Activated CD4-positive, CD25-positive, alpha-beta regulatory T cell treated with anti-CD3 and anti-CD28 coated beads, Interleukin-2, amount 50 U/mL, for 24 hours (primary cell): ENCODE measurements around the gene LCE1E.
A peak's percentile ranks its signal among the peaks of the same experiment; 100 is the strongest.

ENCODE experiments used
- ATAC-seq, 2 donors: fragments of 150-1000 bp; cut with Tn5 transposase; one replicate each; pipeline ENCODE4 v1.10.0; 2021; ENCODE audit warnings: mild to moderate bottlenecking in 1 of 2, moderate library complexity in 1 of 2

Gene LCE1E

GRCh38 chr1:152783095-152783494 is 3.0 kb upstream of the LCE1E start:
- ATAC-seq: no peak

- ATAC-seq: no peak
Measured at GRCh38 chr1:152795686-152796085, 9.6 kb downstream of the LCE1E start.

- no peak for ATAC-seq
Measured at GRCh38 chr1:152796421-152796820, 10.4 kb downstream of the LCE1E start, which contains the start of gene LCE1D. TSS of gene LCE1D (plus strand) at chr1:152796721. CDS start at chr1:152797795, 1,074 bp downstream.

DNA sequence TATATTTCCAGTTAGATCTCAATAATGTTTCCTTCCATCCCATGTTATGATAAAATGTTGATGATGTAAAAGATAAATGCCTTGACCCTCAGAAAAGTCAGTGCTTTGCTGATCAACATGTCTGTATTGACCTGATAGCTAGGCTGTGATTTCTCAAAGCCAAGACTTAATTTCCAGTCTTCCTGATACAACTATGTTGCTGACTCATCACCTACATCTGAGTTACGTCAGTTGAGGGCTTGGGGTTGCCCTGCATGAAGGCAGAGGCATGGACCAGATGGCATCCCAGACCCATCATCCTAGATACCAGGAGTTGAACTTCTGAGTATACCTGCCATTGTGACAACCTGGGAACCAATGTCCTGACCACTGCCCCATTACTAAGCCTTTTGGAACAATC is 15.3 kb downstream of the LCE1E start:
- ATAC-seq: no peak

DNA sequence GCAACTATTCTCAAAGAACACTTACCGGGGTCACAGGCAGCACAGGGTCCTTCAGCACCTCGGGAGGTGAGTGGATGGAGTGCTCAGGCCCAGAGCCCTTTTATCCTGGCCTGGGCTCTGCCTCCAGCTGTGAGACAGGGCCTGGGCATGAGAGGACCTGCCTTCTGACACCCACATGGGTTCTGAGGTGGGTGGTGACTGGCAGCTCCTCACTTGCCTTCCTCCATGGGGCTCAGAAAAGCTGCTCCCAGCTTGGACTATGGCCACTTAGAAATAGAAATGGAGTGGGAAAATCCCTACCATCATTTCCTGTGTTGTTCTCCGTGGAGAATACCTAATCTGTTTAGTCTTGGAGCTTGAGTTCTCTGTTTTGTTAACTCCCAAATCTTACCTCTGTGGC is 20.5 kb downstream of the LCE1E start, which contains the start of gene LCE1C:
TSS of gene LCE1C (minus strand) at position 76 of the 400 bp plus-strand sequence. CDS start 1,173 bp downstream, outside the sequence.
- ATAC-seq: no peak

DNA sequence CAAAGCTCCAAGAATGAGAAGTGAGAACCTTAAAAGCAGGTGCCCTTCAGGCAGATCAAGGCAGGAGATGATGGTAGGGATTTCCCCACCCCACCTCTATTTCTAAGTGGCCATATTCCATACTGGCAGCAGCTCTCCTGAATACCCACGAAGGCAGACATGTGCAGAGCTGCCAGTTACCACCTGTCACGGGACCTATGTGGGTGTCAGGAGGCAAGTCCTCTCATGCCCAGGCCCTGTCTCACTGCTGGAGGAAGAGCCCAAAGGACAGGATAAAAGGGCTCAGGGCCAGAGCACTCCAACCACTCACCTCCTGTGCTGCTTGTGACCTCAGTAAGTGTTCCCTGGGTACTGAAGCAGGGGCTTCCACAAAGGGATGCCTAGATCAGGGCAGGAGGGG is 25.0 kb downstream of the LCE1E start:
- ATAC-seq: peak in 1 of 2 donors; percentile 25

GRCh38 chr1:152811671-152812070 is 25.6 kb downstream of the LCE1E start, which contains the start of gene LCE1B:
TSS of gene LCE1B (plus strand) at chr1:152811971. CDS start at chr1:152812447, 476 bp downstream.
- no peak for ATAC-seq

DNA sequence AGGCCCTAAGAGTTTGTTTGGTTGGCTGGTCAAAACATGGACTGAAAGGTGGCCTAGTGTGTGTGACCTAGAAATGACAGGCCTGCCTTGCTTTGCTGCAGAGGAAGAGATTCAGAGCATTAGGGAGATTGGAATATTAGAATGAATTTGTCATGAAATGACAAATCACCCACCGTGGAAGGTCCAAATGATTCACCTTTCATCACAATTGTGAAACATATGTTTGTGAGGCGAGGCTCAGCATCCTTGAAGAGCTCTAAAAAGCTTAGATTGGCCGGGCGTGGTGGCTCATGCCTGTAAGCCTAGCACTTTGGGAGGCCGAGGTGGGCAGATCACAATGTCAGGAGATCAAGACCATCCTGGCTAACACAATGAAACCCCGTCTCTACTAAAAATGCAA is 31.3 kb downstream of the LCE1E start:
- no peak for ATAC-seq

DNA sequence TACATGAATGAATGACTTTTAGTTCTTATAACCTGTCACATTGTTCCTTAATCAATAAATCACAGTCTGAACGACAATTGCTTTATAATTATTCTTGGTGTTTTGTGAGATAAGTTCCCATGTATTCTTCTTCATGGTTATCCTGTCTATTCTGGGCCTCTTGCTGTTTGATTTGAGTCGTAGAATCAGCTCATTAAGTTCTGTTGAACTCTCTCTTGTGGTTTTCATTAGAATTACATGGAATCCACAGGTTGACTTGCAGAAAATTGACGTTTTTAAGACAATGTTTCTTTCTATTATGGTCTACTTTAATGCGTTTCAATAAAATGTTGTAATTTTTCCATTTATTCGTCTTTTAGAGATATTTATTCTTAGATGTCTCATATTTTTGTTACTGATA is 37.2 kb downstream of the LCE1E start:
- ATAC-seq: no peak

DNA sequence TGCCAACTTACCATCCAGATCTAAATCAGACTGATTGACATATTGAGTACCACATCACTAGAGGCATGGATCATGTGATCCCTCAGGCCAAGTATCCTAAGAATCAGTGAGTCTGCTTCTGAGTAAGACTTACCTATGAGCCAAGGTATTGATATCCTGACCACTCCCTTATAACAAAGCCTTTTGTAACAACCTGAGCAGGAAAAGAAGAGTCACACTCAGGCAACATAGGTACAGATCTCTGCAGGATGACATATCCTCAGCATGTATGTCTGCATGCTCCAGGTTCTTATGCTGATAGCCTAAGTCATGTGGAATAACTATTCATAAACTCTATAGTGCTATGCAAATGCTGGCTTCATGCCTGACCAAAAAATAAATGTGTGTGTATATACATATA is 38.9 kb downstream of the LCE1E start:
- ATAC-seq: no peak

DNA sequence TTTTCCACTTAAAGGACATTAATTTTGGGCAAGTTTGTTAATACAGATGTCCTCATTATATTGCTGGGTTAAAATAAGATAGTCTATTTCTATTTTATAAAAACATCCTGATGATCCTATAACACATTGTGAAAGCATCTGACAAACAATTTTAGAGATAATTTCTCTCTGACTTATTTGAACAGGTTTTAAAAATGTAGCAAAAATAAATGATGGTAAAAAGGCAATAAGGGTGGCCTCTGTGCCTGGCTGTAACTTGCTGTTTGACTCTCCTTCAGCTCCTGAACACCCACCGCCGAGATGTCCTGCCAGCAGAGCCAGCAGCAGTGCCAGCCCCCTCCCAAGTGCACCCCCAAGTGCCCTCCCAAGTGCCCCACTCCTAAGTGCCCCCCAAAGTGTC is 41.1 kb downstream of the LCE1E start, which contains the start of gene LCE1A:
TSS of gene LCE1A (plus strand) at position 301 of the 400 bp plus-strand sequence. CDS start at position 301, 0 bp downstream.
- no peak for ATAC-seq

DNA sequence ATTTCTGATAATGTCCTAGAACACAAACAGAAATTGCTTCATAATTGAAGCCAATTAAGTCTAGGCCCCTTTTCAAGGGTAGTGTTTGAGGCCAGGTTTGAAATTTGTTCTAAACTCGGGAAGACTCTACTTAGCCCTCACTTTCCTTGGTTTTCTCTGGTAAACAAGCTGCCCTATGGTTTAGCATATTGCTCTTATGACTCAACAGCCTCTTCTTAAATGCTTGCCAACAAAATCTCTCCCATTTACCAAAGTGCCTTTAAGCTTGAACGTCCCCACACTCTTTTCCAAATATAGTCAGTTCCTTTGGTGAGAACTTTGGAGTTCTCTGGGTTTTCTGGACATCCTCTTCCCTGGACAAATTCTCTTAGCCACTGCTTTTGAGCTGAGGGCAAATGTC is 50.8 kb downstream of the LCE1E start:
- ATAC-seq: no peak
